HG03457 (cell line): ENCODE data around the gene OSBPL6.
"Not testable (repeated sequence)": the region's sequence is repeated elsewhere in the genome, so short reads cannot be mapped to it uniquely, and the experiment has no call there.

Source experiments
- ATAC-seq: cut with Tn5 transposase; IDR thresholded peaks from one replicate; pipeline ENCODE4 v1.9.1; 2021; ENCODE audit warnings: moderate number of reproducible peaks; ENCODE audit not compliant: unreplicated experiment

The OSBPL6 gene

GRCh38 chr2:178193823-178194599, at the start of gene OSBPL6:
Gene OSBPL6 (plus strand): TSS chr2:178194512. CDS start chr2:178306185, 111,673 bp downstream.
- peak; percentile 95 for ATAC-seq

- ATAC-seq: no peak
Measured at GRCh38 chr2:178152033-178152432, 42.3 kb upstream of the OSBPL6 start.

GRCh38 chr2:178152542-178152941, 41.8 kb upstream of the OSBPL6 start:
- ATAC-seq: no peak

- ATAC-seq: no peak
Measured at GRCh38 chr2:178152977-178153376, 41.3 kb upstream of the OSBPL6 start.

GRCh38 chr2:178153878-178154277, 40.4 kb upstream of the OSBPL6 start:
- not testable (repeated sequence) for ATAC-seq

GRCh38 chr2:178155524-178155923, 38.8 kb upstream of the OSBPL6 start:
- ATAC-seq: no peak

GRCh38 chr2:178157574-178157973, 36.7 kb upstream of the OSBPL6 start:
- no peak for ATAC-seq

- ATAC-seq: no peak
Measured at GRCh38 chr2:178159966-178160365, 34.3 kb upstream of the OSBPL6 start.

GRCh38 chr2:178160601-178161000, 33.7 kb upstream of the OSBPL6 start:
- no peak for ATAC-seq

GRCh38 chr2:178163395-178163794, 30.9 kb upstream of the OSBPL6 start:
- no peak for ATAC-seq

- ATAC-seq: no peak
Measured at GRCh38 chr2:178163911-178164310, 30.4 kb upstream of the OSBPL6 start.

- ATAC-seq: no peak
Measured at GRCh38 chr2:178173657-178174056, 20.7 kb upstream of the OSBPL6 start.

GRCh38 chr2:178177066-178177679, 17.1 kb upstream of the OSBPL6 start:
- ATAC-seq: no peak

GRCh38 chr2:178180648-178181047, 13.7 kb upstream of the OSBPL6 start:
- not testable (repeated sequence) for ATAC-seq

GRCh38 chr2:178187861-178188260, 6.5 kb upstream of the OSBPL6 start:
- ATAC-seq: no peak

- ATAC-seq: no peak
Measured at GRCh38 chr2:178188466-178188865, 5.8 kb upstream of the OSBPL6 start.

GRCh38 chr2:178191004-178191508, 3.3 kb upstream of the OSBPL6 start:
- no peak for ATAC-seq

GRCh38 chr2:178191511-178191910, 2.8 kb upstream of the OSBPL6 start:
- no peak for ATAC-seq

GRCh38 chr2:178193496-178193822, 853 bp upstream of the OSBPL6 start:
- ATAC-seq: no peak

- no peak for ATAC-seq
Measured at GRCh38 chr2:178194600-178195389, 483 bp downstream of the OSBPL6 start.

GRCh38 chr2:178195390-178196166, 1.3 kb downstream of the OSBPL6 start:
- ATAC-seq: no peak
